Fibroblast of skin of left quadriceps (primary cell): ENCODE results near the gene PIGZ.

ENCODE experiments used
- DNase-seq, 2 experiments: peaks; one replicate each; pipeline ENCODE4 v3.0.0-alpha.2; 2013; ENCODE audit warnings: low read depth in 2 of 2

Gene PIGZ

GRCh38 chr3:196914866-196915265 lies 53.8 kb downstream of the PIGZ start:
- DNase-seq: no peak

- DNase-seq: no peak
Observed at GRCh38 chr3:196903740-196904139, 64.9 kb downstream of the PIGZ start.

- DNase-seq: no peak
Observed at GRCh38 chr3:196902296-196902695, 66.3 kb downstream of the PIGZ start.

- no peak for DNase-seq
Observed at GRCh38 chr3:196901768-196902167, 66.9 kb downstream of the PIGZ start.
